Measurements from ENCODE around the gene MFAP4. TPM values are rescaled to one million over a fixed set of nuclear protein-coding genes. Genes with fewer than 3 reads are reported as not detected.

MFAP4 gene
- total and polyA plus RNA-seq, 9 of the 15 experiments (the other 6 are each of a cell fraction or from before 2014, with no cell fraction given): 0.07 to 0.24 TPM; not detected in 7

DNA sequence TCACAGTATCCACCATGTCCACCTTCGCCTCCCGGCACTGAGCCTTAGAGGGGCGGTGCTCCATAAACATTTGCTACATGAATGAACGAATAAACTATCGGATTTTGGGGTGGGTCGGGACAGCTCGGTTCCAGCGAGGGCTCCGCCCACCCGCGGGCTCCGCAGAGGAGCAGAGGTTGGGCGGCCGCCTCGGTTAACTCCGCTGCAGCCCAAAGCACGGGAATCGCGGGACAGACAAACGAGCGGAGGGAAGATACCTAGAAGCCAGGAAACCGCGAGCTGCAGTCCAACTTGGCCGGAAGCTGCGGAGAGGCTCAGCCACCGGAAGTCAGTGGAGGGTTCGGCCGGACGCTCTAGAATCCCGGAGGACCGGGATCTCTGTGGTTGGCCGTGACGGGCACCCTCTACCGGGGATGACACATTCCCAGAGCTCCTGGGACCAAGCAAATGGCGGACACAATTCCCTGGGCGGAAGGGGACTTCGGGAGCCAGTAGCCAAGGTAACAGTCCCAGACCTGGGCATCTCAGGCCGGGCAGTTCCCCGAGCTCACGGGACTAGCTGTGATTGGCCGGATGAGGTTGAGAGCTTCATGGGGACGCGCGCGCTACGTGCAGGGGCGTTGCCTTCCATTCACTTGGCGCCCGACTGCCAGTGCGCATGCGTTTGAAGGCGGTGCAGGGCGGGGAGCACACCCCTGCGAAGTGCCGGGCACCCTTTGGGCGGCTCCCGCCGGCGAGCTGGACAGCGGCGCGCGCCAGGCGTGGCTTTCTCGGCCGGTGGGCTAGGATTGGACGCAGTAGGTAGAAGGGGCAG is 9.2 kb downstream of the MFAP4 start (continued):
- TF ChIP-seq, protein P1, sequence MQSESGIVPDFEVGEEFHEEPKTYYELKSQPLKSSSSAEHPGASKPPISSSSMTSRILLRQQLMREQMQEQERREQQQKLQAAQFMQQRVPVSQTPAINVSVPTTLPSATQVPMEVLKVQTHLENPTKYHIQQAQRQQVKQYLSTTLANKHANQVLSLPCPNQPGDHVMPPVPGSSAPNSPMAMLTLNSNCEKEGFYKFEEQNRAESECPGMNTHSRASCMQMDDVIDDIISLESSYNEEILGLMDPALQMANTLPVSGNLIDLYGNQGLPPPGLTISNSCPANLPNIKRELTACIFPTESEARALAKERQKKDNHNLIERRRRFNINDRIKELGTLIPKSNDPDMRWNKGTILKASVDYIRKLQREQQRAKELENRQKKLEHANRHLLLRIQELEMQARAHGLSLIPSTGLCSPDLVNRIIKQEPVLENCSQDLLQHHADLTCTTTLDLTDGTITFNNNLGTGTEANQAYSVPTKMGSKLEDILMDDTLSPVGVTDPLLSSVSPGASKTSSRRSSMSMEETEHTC (IDR thresholded peaks at IDR 0.05): no peak
- TF ChIP-seq ELF1 (tag; IDR thresholded peaks at IDR 0.05): peak; percentile 85
- TF ChIP-seq, protein P2, sequence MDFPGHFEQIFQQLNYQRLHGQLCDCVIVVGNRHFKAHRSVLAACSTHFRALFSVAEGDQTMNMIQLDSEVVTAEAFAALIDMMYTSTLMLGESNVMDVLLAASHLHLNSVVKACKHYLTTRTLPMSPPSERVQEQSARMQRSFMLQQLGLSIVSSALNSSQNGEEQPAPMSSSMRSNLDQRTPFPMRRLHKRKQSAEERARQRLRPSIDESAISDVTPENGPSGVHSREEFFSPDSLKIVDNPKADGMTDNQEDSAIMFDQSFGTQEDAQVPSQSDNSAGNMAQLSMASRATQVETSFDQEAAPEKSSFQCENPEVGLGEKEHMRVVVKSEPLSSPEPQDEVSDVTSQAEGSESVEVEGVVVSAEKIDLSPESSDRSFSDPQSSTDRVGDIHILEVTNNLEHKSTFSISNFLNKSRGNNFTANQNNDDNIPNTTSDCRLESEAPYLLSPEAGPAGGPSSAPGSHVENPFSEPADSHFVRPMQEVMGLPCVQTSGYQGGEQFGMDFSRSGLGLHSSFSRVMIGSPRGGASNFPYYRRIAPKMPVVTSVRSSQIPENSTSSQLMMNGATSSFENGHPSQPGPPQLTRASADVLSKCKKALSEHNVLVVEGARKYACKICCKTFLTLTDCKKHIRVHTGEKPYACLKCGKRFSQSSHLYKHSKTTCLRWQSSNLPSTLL (IDR thresholded peaks at IDR 0.05): no peak
- TF ChIP-seq MEF2A (IDR thresholded peaks at IDR 0.05; ENCODE audit: control insufficient read depth, low read depth, low read length): no peak
- TF ChIP-seq ZNF696 (CRISPR knock-in tag; conservative IDR thresholded peaks at IDR 0.05): no peak
- no peak for TF ChIP-seq BDP1 (IDR thresholded peaks at IDR 0.05; ENCODE audit: insufficient read depth, insufficient read length)
- no peak for TF ChIP-seq MCM2 (IDR thresholded peaks at IDR 0.05; ENCODE audit: low read depth)
- no peak for TF ChIP-seq EGR1 (conservative IDR thresholded peaks at IDR 0.05)
- peak; percentile 87 for TF ChIP-seq POLR2G (IDR thresholded peaks at IDR 0.05; ENCODE audit: low read depth, low read length)
- no peak for TF ChIP-seq ZFP30 (CRISPR knock-in tag; IDR thresholded peaks at IDR 0.05; ENCODE audit: borderline replicate concordance)
- peak; percentile 55 for TF ChIP-seq NFYB (IDR thresholded peaks at IDR 0.05; ENCODE audit: extremely low read depth, insufficient read length)
- TF ChIP-seq ZNF174 (CRISPR knock-in tag; IDR thresholded peaks at IDR 0.05): no peak
- TF ChIP-seq, protein P3, sequence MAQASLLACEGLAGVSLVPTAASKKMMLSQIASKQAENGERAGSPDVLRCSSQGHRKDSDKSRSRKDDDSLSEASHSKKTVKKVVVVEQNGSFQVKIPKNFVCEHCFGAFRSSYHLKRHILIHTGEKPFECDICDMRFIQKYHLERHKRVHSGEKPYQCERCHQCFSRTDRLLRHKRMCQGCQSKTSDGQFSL (CRISPR knock-in tag; IDR thresholded peaks at IDR 0.05): no peak
- TF ChIP-seq, protein P3 (tag; IDR thresholded peaks at IDR 0.05): no peak
- peak; percentile 50; the same call in 1 of the 2 replicates for TF ChIP-seq SIN3B (IDR thresholded peaks at IDR 0.05; ENCODE audit: low read depth)
- no peak for TF ChIP-seq KLF10 (CRISPR knock-in tag; IDR thresholded peaks at IDR 0.05)
- no peak for TF ChIP-seq MIER1 (IDR thresholded peaks at IDR 0.05; ENCODE audit: low read depth)
- no peak for TF ChIP-seq FOXP1 (CRISPR knock-in tag; IDR thresholded peaks at IDR 0.05)
- TF ChIP-seq RBM17 (IDR thresholded peaks at IDR 0.05; ENCODE audit: borderline replicate concordance, low read depth, low read length): no peak
- TF ChIP-seq TRIM25 (IDR thresholded peaks at IDR 0.05; ENCODE audit: borderline replicate concordance): no peak
- TF ChIP-seq EHMT2 (IDR thresholded peaks at IDR 0.05): no peak; the same call in 1 of the 2 replicates
